Activated CD4-positive, alpha-beta memory T cell treated with anti-CD3 and anti-CD28 coated beads for 36 hours (primary cell): ENCODE measurements around the gene CLMP. TPM values are rescaled to one million over a fixed set of nuclear protein-coding genes. Genes with fewer than 3 reads are reported as not detected.

Source experiments
- CTCF ChIA-PET: fragments of 350-600 bp; sonication (Branson Sonifier 250); formaldehyde crosslinking; loops from one replicate; lab custom pipeline; 2021; ENCODE audit warnings: antibody characterized with exemption, inconsistent platforms; lab: Charles Lee
- POLR2A ChIA-PET: fragments of 350-600 bp; sonication (Branson Sonifier 250); formaldehyde crosslinking; loops from one replicate; lab custom pipeline; 2021; ENCODE audit warnings: antibody characterized with exemption; lab: Charles Lee
- DNase-seq: peaks from one replicate; pipeline ENCODE4 v3.0.0-alpha.2; 2020
- H3K27ac Mint-ChIP-seq: one replicate; pipeline ENCODE4 v1.8.0; 2021; ENCODE audit warnings: mixed read lengths
- H3K27me3 Mint-ChIP-seq: one replicate; pipeline ENCODE4 v1.8.0; 2021; ENCODE audit warnings: mixed read lengths
- H3K36me3 Mint-ChIP-seq: one replicate; pipeline ENCODE4 v1.8.0; 2021; ENCODE audit warnings: mixed read lengths
- H3K4me1 Mint-ChIP-seq: one replicate; pipeline ENCODE4 v1.8.0; 2021; ENCODE audit warnings: low read depth, mixed read lengths
- H3K4me3 Mint-ChIP-seq: one replicate; pipeline ENCODE4 v1.8.0; 2021; ENCODE audit warnings: mild to moderate bottlenecking, mixed read lengths
- H3K9me3 Mint-ChIP-seq: one replicate; pipeline ENCODE4 v1.8.0; 2021; ENCODE audit warnings: mixed read lengths
- intact Hi-C: fragments of 100-400 bp; cut with micrococcal nuclease; formaldehyde crosslinking; loops from one replicate; pipeline ENCODE4 v1.15.1; 2023
- total RNA-seq, 2 experiments: library from RNA; stranded (reverse); gene quantifications; one replicate each; pipeline ENCODE4 v1.2.3, GENCODE V29; 2021

CLMP gene, protein sequence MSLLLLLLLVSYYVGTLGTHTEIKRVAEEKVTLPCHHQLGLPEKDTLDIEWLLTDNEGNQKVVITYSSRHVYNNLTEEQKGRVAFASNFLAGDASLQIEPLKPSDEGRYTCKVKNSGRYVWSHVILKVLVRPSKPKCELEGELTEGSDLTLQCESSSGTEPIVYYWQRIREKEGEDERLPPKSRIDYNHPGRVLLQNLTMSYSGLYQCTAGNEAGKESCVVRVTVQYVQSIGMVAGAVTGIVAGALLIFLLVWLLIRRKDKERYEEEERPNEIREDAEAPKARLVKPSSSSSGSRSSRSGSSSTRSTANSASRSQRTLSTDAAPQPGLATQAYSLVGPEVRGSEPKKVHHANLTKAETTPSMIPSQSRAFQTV
- total RNA-seq, result under 1 TPM; 0.31 to 0.44 TPM

DNA sequence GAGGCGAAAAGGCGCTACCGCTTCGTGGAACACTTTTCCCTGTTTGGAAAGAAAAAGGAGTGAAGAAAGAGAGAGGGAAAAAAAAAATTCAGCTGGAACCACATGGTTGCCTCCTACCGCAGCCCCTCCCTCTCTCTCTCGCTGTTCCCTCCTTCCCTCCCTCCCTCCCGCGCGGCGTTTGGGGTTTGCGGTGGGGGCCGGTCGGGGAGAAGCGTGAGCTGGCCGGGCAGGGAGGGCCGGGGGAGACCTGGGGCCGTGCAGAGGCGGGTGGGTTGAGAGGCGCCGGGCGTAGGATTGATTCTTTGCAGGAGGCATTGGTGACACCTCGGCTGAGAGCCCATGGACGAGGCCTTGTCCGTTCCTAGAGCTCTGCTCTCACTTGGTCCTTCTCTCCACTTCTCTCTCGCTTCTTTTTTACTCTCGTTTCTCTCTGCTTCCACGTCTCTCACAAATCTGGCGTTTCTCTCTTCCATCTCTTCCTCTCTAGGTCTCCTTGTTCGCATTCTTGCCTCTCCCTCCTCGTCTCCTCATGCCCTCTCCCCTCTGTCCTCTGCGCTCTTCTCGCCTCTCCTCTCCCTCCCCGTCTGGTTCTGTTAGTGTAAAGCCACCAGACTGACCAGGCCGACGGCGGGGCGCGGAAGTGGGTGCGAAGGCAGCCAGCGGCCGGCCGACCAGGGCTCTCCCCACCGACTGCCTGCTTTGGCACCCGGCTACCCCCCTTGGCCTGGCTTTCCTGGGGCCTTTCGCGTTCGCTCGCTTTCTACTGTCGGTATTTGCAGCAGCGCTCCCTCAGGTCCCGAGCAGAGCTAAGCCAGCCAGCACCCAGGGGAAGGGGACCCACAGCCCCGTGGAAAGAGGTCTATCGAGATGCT is at the start of gene CLMP:
TSS of gene CLMP (minus strand) at position 61 of the 872 bp plus-strand sequence. CDS start 308 bp downstream, outside the sequence.
- H3K36me3 Mint-ChIP-seq, result no peaks in the 10 kb centered on the region
- peaks cover 60% of the 10 kb centered on the region for H3K27me3 Mint-ChIP-seq
- no peak within 1 kb of the TSS for H3K27ac Mint-ChIP-seq
- no peaks in the 10 kb centered on the region for H3K9me3 Mint-ChIP-seq
- ChIA-PET CTCF (interaction anchor here (0.7 kb wide), 1 partner anchor 84 kb away, joined by 4 read pairs; no protein-coding TSS in a partner anchor), POLR2A (no interaction called here)
- peak; percentile 36 for DNase-seq
- peaks cover 19% of the 10 kb centered on the region for H3K4me1 Mint-ChIP-seq
- intact Hi-C loops, result no loop called here
- peak within 1 kb of the TSS; percentile 40 for H3K4me3 Mint-ChIP-seq

DNA sequence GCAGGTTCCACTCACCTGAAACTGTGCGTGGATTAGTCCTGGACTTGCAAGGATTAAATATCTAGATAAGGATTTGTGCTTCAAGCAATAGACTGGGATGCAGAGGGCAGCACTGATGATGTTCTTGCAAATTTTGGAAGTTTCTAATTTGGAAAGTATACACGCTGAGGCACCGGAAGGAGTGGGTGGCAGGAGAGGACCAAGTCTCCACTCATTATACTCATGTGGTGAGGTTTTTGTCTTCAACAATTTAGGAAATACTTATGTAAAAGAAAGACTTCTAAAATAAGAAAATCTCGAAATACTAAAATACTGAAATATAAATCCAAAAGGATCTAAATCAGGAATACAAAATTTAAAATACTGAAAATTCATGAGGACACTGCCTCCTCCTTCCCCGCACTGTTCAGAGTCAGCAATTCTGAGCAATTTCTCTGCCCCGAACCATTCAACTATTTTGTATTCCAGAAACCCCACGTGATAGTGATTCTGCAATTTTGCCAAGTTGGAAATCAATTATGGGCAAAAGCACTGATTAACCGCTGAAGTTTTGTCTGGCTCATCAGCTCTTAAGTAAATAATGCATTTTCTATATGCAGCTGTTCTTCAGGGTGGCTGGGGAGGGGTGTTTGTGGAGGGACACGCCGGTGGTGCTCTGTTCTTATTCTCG is 47.0 kb upstream of the CLMP start:
- intact Hi-C loops, result no loop called here
- H3K4me1 Mint-ChIP-seq, result peaks cover 2% of the 10 kb centered on the region
- no peak overlapping the region for H3K27ac Mint-ChIP-seq
- CTCF ChIA-PET, result interaction anchor here (2.3 to 6.5 kb wide), 2 partner anchors 19 to 134 kb away, joined by 7 to 351 read pairs; no protein-coding TSS in a partner anchor
- no peak for DNase-seq
- H3K9me3 Mint-ChIP-seq, result no peaks in the 10 kb centered on the region
- POLR2A ChIA-PET, result no interaction called here
- peaks cover 2% of the 10 kb centered on the region for H3K27me3 Mint-ChIP-seq
- no peak overlapping the region for H3K4me3 Mint-ChIP-seq
- no peaks in the 10 kb centered on the region for H3K36me3 Mint-ChIP-seq

DNA sequence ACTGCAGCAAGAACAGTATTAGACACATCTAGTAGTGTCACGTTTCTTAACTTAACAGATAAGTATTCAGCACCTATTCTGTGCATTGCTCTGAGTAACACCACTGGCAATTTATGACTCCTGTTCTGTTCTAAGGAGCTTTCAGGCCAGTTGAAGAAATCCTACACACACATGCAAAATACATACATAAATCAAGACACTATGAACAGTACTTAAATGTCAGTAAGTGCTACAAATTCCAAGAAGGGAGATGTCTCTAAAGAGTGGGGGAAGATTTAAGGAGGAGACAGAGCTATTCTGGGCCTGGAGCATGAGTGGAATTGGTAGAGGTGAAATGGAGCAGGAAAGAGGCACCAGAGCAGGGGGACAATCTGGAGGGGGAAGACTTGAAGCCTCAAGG is 46.2 kb upstream of the CLMP start:
- Mint-ChIP-seq H3K9me3 (no peaks in the 10 kb centered on the region), H3K27me3 (no peaks in the 10 kb centered on the region), H3K4me3 (no peak overlapping the region), H3K36me3 (no peaks in the 10 kb centered on the region), H3K4me1 (no peaks in the 10 kb centered on the region), H3K27ac (no peak overlapping the region)
- no peak for DNase-seq
- ChIA-PET POLR2A (no interaction called here), CTCF (interaction anchor here (1.4 to 2.3 kb wide), 2 partner anchors 20 to 130 kb away, joined by 5 to 7 read pairs; no protein-coding TSS in a partner anchor)
- intact Hi-C loops, result no loop called here

GRCh38 chr11:123239191-123240150 is 44.4 kb upstream of the CLMP start:
- intact Hi-C loops, result no loop called here
- POLR2A ChIA-PET, result no interaction called here

DNA sequence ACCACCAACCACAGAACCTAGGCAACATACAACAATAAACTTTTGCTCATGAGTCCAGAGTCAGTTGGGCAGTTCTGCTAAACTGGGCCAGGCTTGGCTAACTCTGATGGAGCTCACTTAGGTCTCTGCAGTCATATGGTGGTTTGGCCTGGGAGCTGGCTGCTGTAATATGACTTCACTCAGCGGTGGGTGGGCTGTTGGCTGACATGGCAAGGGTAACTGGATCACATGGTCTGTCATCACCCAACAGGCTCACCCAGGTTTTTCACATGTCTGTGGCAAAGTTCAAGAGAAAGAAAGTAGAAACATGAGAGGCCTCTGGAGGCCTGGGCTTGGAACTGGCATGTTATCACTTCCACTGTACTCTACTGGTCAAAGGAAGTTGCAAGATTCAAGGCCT is 43.2 kb upstream of the CLMP start:
- no peaks in the 10 kb centered on the region for H3K36me3 Mint-ChIP-seq
- intact Hi-C loops, result no loop called here
- ChIA-PET CTCF (interaction anchor here (1.1 to 2.6 kb wide), 4 partner anchors 9 to 184 kb away, joined by 3 to 15 read pairs (median 8); no protein-coding TSS in a partner anchor), POLR2A (no interaction called here)
- H3K4me1 Mint-ChIP-seq, result peaks cover 7% of the 10 kb centered on the region
- H3K27ac Mint-ChIP-seq, result no peak overlapping the region
- H3K4me3 Mint-ChIP-seq, result no peak overlapping the region
- no peaks in the 10 kb centered on the region for H3K27me3 Mint-ChIP-seq
- H3K9me3 Mint-ChIP-seq, result no peaks in the 10 kb centered on the region
- DNase-seq, result no peak

More at GRCh38 chr11:123239191-123240150, 44.4 kb upstream of the CLMP start:
- no peak for DNase-seq
- H3K4me1 Mint-ChIP-seq, result no peaks in the 10 kb centered on the region
- H3K36me3 Mint-ChIP-seq, result no peaks in the 10 kb centered on the region
- no peak overlapping the region for H3K4me3 Mint-ChIP-seq
- H3K27ac Mint-ChIP-seq, result no peak overlapping the region
- no peaks in the 10 kb centered on the region for H3K9me3 Mint-ChIP-seq
- H3K27me3 Mint-ChIP-seq, result no peaks in the 10 kb centered on the region
- CTCF ChIA-PET, result interaction anchor here (1.1 to 2.6 kb wide), 5 partner anchors 8 to 185 kb away, joined by 3 to 15 read pairs (median 7); no protein-coding TSS in a partner anchor

DNA sequence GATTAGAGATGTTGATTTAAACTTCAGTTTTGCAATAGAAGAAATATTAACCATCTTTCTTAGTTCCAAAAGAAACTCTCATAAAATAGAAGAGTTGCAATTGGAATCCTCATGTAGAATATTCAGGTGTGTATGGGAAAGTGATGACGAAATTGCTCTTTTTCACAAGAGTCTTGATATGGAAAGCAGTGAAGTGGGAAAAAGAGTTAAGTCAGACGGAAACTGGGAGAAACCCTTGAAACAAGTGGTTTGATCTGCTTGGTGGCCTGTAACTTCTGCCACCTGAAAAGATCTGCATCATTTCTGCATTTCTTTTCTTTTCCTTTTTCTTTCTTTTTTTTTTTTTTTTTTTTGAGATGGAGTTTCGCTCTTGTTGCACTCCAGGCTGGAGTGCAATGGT is 41.8 kb upstream of the CLMP start:
- Mint-ChIP-seq H3K27me3 (no peaks in the 10 kb centered on the region), H3K27ac (no peak overlapping the region), H3K4me3 (no peak overlapping the region), H3K4me1 (peaks cover 15% of the 10 kb centered on the region), H3K9me3 (no peaks in the 10 kb centered on the region), H3K36me3 (no peaks in the 10 kb centered on the region)
- DNase-seq, result no peak
- ChIA-PET POLR2A (no interaction called here), CTCF (interaction anchor here (1.0 to 2.5 kb wide), 3 partner anchors 8 to 134 kb away, joined by 5 to 10 read pairs (median 6); no protein-coding TSS in a partner anchor)
- intact Hi-C loops, result no loop called here

GRCh38 chr11:123235656-123236261 is 40.7 kb upstream of the CLMP start:
- Mint-ChIP-seq H3K36me3 (no peaks in the 10 kb centered on the region), H3K4me3 (no peak overlapping the region), H3K4me1 (peaks cover 15% of the 10 kb centered on the region), H3K9me3 (no peaks in the 10 kb centered on the region), H3K27me3 (no peaks in the 10 kb centered on the region), H3K27ac (no peak overlapping the region)
- ChIA-PET POLR2A (no interaction called here), CTCF (interaction anchor here (0.6 to 1.6 kb wide), 9 partner anchors 11 to 205 kb away, joined by 3 to 16 read pairs (median 5); no protein-coding TSS in a partner anchor)
- intact Hi-C loops, result no loop called here
- DNase-seq, result no peak

DNA sequence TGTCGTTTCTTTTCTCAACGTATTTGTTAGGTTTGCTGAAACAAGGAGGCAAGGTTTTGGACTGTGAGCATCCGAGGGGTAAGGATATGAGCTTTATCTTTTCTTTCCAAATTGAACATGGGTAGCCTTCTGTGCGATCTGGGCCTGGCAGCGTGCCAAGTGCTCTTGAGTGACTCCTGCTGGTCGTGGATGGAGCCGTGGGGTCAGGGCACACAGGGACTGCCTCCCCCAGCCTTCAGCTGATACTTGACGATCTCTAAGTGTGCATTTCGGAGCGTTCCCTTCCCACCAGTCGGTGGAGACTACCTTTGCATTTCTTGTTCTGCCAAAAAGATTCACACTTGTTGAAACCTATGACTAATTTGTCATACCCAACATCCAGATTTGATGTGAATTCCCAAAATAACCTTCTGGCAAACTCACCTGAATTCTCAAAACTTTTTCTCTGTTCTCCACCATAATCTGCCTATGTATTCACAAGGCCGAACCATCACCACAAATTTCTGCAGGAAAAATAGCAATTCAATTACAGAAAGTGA is 40.1 kb upstream of the CLMP start:
- intact Hi-C loops, result no loop called here
- peak; percentile 58 for DNase-seq
- Mint-ChIP-seq H3K27me3 (no peaks in the 10 kb centered on the region), H3K9me3 (no peaks in the 10 kb centered on the region), H3K36me3 (no peaks in the 10 kb centered on the region), H3K4me3 (no peak overlapping the region), H3K27ac (no peak overlapping the region), H3K4me1 (peaks cover 15% of the 10 kb centered on the region)
- CTCF ChIA-PET, result interaction anchor here (0.6 to 1.6 kb wide), 9 partner anchors 12 to 205 kb away, joined by 3 to 16 read pairs (median 5); no protein-coding TSS in a partner anchor
- POLR2A ChIA-PET, result no interaction called here

- no peaks in the 10 kb centered on the region for H3K9me3 Mint-ChIP-seq
- no peaks in the 10 kb centered on the region for H3K27me3 Mint-ChIP-seq
- peaks cover 15% of the 10 kb centered on the region for H3K4me1 Mint-ChIP-seq
- no peak overlapping the region for H3K4me3 Mint-ChIP-seq
- intact Hi-C loops, result no loop called here
- no peak for DNase-seq
- ChIA-PET POLR2A (no interaction called here), CTCF (interaction anchor here (0.8 to 2.2 kb wide), 4 partner anchors 13 to 122 kb away, joined by 5 to 15 read pairs (median 8); no protein-coding TSS in a partner anchor)
- no peak overlapping the region for H3K27ac Mint-ChIP-seq
- no peaks in the 10 kb centered on the region for H3K36me3 Mint-ChIP-seq
Observed at GRCh38 chr11:123233975-123234334, 38.9 kb upstream of the CLMP start.

DNA sequence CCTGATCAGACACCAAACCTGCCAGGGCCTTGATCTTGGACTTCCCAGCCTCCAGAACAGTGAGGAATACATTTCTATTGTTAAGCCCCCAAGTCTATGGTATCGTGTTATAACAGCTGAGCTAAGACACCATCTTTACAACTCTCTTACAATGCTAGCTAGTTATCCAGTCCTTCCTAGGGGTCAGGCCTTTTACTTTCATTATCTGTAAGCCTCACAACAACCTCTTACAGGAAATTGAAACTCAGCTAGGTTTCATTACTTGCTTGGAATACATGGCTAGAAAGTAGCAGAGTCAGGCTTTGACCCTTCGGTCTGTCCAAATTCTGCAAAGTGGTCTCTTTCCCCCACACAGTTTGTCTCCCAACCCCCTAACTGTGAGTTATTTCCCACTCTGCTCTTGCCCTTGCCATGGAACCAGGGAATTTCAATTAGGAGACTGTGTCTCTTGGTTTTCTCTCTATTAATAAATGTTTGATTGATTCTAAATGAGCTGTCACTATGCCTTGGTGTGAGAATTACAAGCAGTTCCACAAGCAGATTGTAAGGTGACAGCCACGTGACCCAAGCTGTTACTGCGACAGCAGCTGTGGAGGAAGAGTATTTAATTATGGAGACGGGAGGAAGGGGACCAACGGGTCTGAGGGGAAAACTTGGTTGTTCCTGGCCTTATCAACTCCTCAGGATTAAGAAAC is 38.4 kb upstream of the CLMP start:
- intact Hi-C loops, result no loop called here
- Mint-ChIP-seq H3K9me3 (no peaks in the 10 kb centered on the region), H3K27ac (no peak overlapping the region), H3K27me3 (peaks cover 2% of the 10 kb centered on the region), H3K4me1 (peaks cover 15% of the 10 kb centered on the region), H3K4me3 (no peak overlapping the region), H3K36me3 (no peaks in the 10 kb centered on the region)
- DNase-seq, result no peak
- POLR2A ChIA-PET, result no interaction called here
- CTCF ChIA-PET, result interaction anchor here (1.0 to 2.2 kb wide), 4 partner anchors 13 to 122 kb away, joined by 4 to 15 read pairs (median 8); no protein-coding TSS in a partner anchor
